Measurements from ENCODE around the gene DLG2.
"Not testable (repeated sequence)": the region's sequence is repeated elsewhere in the genome, so short reads cannot be mapped to it uniquely, and the experiment has no call there.

Gene DLG2

DNA sequence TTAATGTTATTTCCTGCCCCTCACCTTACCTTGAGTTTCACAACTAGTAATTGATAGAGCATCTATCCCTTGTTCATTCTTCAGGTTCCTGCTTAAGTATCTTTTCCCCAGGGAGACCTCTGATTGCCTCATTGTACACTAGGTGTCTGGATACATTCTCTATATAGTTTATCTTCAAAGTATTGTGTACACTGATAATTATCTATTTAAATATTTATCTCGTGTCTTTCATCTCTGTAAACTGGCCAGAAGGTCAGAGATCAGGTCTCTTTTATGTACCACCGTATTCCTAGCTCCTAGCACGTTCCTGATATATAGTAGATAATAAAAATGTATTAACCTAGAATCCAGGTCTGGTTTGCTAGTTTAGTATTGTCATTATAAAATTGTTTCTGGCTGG, 7.6 kb upstream of the DLG2 start:
- no peak for DNase-seq

DNA sequence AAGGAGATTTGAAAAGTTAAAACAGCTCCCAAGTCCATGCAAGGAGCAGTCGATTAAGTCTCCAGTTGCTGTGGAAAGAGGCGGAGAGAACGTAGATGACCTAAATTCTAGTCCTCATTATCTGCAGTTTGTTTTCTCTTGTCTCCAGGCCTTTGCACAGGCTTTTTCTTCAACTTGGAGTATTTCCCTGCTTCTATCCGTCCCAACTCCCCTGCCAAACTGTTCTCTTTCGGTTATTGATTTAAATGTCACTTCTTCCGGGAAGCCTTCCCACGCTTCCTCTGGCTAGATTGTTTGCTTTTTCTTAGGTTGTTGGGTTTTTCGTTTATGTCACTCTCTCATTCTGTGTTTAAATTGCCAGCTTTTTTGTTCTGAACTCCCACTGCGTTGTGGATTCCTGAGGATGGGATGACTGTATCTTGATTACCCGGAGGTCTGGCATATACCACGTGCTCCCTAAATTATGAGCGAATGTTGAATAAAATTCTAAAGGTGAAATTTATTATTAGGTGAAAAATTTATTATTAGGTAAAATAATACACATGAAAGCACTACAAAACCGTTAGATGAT, 1.7 kb upstream of the DLG2 start:
- DNase-seq: no peak

DNA sequence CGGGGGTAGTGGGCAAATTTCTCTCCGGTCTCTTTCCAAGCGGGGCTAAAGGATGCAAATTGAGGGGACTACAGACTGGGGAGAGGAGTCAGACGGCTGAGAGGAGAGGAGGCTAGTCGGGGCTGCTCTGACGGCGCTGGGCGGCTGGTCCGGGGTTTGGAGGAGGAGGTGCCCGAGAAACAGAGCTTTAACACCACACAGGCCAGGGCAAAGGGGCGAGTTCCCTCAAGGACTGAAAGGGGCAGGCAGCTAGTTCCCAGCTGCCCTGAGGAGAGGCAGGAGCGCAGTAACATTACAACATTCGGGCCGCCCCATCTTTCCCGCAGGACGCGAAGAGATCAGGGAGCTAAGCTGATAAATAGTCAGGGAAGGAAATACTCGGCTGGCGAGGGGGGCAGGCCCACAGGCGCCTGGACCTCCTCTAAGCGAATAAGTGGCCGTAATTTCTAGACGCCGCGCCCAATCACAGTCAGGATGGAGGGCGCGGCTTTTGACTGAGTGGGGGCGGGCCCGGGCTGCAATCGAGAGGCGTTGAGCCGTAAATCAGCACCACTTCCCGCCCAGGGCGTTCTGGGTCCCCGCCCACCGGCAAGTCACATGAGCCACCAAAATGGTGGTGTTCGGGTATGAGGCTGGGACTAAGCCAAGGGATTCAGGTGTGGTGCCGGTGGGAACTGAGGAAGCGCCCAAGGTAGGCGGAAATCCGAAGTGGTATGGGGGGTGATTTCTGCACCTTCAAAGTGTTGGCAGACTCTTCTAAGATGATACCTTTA, 1.0 kb upstream of the DLG2 start, which contains the start of gene TMEM126B:
TMEM126B (plus strand) TSS at position 596 of the 773 bp plus-strand sequence; CDS start at position 611, 15 bp downstream.
- DNase-seq: peak; percentile 96

DNA sequence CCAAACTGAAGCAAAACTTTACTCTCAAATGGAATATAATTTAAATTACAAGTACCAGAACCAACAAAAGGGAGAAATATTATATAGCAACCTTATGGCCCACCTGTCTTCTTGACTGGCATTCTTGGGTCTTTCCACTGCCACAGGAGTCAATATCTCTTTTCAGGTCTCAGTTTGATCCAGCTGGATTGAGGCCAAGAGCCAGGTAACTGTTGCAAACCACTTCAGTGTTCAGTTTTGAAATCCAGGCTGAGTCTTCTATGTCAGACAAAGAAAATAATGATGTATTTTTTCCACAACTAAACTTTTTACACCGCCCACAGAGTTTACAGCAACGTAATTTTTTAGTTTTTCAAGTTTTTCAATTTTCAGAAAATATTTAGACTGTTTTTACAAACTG, 648 bp downstream of the DLG2 start:
- no peak for DNase-seq

DNA sequence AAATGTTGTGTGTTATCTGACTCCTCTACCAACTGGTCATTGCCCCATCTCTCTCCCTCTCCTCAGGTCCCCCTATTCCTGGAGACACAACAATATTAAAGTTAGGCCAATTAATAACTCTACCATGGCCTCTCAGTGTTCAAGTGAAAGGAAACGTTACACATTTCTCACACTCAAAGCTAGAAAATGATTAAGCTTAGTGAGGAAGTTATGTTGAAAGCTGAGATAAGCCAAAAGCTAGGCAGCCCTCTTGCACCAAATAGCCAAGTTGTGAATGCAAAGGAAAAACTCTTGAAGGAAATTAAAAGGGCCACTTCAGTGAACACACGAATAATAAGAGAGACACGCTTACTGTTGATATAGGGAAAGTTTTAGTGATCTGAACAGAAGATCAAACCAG, 6.9 kb downstream of the DLG2 start:
- DNase-seq: no peak

DNA sequence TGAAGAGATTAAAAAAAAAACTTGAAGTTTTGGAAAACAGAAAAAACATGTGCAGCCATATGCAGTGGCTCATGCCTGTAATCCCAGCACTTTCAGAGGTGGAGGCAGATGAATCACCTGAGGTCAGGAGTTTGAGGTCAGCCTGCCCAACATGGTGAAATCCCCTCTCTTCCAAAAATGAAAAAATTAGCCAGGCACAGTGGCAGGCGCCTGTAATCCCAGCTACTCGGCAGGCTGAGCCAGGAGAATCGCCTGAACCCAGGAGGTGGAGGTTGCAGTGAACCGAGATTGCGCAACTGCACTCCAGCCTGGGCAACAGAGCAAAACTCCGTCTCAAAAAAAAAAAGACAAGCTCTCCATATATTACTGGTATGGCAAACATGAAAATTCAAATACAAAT, 7.6 kb downstream of the DLG2 start:
- no peak for DNase-seq

DNA sequence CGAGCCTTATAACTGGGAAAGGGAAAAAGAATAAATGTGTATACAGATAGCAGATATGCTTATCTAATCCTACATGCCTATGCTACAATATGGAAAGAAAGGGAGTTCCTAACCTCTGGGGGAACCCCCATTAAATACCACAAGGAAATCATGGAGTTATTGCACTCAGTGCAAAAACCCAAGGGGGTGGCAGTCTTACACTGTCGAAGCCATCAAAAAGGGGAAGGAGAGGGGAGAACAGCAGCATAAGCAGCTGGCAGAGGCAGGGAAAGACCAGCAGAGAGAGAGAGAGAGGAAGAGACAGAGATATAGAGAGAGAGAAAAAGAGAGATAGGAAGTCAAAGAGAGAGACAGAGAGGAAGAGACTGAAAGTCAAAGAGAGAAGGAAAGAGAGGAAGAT, 15.5 kb downstream of the DLG2 start:
- DNase-seq: not testable (repeated sequence)

DNA sequence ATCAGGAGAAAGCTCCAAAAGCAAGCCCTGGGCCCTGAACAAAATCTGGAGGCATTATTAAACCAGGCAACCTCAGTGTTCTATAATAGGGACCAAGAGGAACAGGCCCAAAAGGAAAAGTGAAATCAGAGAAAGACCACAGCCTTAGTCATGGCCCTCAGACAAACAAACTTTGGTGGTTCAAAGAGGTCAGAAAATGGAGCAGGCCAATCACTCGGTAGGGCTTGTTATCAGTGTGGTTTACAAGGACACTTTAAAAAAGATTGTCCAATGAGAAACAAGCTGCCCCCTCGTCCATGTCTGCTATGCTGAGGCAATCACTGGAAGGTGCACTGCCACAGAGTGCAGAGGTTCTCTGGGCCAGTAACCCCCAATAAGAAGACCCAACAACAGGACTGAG, 17.9 kb downstream of the DLG2 start:
- not testable (repeated sequence) for DNase-seq

DNA sequence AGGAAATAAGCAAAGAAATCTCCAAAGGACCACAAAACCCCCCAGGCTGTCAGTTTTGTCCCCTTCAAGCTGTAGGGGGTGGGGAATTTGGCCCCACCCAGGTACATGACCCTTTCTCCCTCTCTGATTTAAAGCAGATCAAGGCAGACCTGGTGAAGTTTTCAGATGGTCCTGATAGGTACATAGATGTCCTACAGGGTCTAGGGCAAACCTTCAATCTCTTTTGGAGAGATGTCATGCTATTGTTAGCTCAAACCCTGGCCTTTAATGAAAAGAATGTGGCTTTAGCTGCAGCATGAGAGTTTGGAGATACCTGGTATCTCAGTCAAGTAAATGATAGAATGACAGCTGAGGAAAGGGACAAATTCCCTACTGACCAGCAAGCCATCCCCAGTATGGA, 18.5 kb downstream of the DLG2 start:
- not testable (repeated sequence) for DNase-seq

DNA sequence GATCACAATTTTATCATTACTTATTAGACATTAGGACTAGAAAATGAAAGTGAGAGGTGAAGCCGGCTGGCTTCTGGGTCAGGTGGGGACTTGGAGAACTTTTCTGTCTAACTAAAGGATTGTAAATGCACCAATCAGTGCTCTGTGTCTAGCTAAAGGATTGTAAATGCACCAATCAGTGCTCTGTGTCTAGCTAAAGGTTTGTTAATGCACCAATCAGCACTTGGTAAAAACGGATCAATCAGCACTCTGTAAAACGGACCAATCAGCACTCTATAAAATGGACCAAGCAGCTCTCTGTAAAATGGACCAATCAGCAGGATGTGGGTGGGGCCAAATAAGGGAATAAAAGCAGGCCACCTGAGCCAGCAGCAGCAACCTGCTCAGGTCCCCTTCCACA, 20.9 kb downstream of the DLG2 start:
- not testable (repeated sequence) for DNase-seq

DNA sequence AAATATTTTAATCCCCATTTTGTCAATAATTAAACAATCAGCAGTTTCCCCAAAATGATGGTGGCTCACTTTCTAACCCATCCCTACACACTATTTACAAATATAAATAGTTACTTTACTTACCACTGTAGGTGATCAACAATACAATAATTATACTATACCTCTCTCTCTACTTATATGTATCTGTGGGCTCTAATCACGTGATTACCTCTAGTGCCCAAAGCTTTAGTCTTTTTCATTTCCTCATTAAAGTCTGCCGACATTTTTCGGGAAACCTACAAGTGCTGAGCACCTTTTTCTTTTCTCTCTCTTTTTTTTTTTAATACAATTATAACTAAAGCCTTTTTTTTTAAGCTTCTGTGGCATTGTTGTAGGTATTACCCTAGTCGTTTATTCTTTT, 23.9 kb downstream of the DLG2 start:
- DNase-seq: no peak

DNA sequence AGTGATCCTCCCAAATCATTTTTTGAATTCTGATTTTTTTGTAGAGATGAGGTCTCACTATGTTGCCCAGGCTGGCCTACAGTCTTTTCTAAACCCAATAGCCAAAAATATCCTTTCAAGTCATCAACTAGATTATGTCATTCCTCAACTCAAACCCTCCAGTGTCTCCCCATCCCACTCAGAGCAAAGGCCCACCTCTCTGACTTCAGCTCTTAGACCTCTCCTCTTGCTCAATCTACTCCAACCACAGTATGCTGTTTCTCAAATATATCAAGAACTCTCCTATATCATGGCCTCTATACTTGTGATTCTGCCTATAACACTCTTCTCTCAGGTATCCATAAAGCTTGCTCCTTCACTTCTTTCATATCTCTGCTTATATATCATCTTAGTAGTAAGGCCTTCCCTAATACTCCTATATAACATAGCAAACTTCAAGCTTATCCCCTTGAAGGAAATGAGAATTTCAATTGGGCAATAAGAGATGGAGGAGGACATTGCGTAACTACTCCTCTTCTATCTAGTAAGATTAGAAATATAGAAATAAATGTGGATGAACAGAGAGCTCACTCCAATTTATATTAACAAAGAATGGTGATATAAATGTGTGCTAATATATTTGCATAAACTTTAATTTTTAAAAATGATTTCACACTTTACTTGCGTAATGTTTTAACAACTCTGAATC, 24.5 kb downstream of the DLG2 start:
- DNase-seq: no peak

DNA sequence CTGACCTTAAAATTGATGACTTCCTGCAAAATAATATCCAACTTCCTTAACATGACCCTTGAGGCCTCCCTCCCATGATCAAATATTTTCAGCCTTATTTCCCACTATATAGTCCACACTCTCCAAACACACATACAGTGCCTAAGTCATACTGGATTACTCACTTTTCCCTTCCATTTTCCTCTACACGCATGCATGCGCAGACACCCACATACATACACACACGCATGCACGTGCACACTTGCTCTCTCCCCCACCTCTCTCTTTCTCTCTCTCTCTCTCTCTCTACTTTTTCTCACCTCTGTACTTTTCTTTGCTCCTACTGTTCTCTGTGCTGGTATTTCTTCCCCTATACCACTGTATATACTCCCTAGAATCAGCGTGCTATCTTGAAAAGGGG, 28.1 kb downstream of the DLG2 start:
- no peak for DNase-seq

DNA sequence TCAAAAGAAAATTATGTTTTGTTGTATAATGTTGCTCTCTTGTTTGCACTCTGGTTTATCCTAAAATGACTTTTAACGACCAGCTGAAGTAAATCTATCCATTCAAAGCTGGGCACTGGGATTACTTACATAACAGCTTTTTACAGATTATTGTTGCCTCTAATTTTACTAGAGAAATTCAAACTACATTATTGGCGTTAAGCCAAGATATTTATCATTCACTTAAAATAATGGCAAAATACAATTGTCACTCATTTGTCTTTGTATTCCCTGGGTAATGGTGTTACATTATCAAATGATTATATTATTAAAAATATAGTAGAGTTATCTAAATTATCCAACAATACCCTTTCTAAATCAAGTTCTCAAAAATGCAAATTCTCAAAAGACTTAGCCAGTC, 30.3 kb downstream of the DLG2 start:
- no peak for DNase-seq

DNA sequence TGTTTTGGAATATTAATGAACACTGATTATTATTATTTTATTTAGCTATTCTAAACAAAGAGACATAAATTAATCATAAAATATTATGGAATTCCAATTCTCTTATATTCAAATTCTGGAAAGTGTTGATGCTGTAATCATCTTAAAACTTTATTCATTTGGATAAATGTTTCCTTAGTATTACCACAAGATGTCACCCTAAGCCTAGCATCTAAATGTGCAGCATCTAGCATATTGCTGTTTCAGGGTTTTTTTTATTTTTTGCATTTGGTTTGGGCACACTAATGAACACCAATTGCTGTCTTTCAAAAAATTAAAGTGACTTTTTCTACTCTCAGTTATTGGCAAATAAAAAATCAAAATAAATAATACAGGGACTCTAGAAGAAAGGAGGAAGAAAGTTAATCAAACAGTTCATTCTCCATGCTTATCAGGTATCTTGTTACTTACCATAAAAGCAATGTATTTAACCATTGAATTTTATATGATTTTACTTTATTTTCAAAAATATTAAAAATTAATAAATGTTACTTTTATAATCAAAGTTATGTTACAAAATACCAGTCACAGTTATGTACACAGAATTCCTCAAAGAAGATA, 31.8 kb downstream of the DLG2 start:
- no peak for DNase-seq

DNA sequence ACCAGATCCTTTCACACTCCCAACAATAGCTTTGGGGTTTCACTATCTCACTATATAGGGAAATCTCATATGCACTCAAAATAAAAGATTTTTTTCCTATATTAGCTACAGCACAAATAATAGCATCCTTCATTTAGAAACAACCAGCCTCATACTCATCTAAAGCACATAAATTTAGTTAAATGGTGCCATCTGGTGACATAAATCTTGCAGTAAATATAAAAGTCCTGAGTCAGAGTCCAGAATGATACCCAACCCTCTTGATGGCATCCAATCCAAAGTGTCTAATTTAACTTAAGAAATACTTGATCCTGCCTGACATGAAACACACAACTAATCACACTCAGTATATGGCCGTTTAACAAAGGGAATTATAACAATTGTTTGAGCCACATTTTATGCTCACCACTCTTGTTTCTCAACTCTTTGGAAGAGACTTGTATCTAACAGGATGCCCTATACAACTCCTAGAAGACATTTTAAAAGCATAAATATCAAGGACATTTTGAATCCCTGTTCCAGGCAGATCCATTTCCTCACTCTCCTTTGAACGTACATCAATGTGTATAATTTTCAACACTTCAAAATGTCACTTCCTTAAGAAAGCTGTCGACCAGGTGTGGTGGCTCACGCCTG, 36.2 kb downstream of the DLG2 start:
- no peak for DNase-seq

DNA sequence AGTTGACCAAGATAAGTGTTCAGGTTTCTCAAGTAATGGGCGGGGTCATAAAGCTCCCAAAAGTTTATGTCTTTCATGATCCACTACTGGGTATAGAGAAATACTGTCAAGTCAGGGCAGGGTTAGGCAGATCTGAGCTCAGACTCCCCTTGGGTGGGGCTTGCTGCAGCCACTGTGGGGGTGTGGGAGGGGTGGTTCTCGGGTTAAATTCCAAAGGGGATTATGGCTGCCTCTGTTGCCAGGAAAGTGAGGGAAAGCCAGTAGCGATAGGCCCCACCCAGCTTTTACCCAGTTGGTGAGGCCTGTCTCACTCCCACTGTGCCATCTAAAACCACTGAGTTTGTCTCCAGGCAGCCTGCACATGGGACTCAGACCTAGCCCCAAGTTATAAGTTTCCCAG, 37.8 kb downstream of the DLG2 start:
- no peak for DNase-seq

DNA sequence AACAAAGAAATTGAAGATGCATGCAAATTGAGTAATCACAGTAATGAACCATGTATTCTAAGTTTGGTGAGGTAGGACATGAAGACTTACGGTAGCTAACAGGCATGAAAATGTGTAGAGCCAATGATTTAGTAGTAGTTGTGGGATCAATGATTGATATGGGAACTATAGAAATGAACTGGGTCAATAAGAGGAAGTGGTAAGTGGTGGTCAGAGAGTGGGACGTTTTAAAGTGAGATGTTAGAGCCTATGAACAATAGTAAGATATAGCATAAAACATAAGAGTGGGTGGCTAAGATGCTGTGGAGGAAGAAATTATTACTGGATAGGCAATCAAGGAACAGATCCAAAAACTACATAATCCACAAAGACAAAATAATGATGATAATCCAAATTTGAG, 45.0 kb downstream of the DLG2 start:
- no peak for DNase-seq

DNA sequence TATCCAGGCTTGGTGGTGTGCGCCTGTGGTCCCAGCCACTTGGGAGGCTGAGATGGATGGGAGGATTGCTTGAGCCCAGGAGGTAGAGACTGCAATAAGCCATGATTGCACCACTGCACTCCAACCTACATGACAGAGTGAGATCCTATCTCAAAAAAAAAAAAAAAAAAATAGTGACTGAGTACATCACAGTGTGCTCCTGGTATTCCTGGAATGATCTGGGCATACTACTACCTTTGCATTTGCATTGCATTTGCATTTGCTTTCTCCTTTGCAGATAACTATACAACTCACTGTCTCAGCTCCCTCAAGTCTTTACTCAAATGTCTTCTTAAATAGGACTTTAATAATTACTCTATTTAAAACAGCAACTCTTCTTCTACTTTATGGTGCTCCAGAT, 51.8 kb downstream of the DLG2 start:
- DNase-seq: no peak

DNA sequence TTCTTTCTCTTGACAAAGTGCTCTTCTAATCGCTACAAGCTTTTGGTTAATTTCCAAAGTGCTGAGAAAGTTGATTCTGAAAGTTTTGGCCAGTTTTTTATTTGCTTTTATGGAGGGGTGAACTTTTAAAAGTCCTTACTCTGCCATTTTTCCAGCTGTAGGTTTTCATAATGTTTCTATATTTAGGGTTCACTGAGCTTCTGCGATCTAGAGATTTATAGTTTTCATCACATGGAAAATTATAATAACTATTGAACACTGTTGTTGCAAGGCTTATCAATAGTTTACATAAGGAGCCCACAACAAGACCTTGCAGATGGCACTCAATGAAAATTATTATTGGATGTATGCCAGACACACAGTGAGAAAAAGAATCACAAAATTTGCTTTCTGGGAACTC, 55.1 kb downstream of the DLG2 start:
- DNase-seq: no peak

DNA sequence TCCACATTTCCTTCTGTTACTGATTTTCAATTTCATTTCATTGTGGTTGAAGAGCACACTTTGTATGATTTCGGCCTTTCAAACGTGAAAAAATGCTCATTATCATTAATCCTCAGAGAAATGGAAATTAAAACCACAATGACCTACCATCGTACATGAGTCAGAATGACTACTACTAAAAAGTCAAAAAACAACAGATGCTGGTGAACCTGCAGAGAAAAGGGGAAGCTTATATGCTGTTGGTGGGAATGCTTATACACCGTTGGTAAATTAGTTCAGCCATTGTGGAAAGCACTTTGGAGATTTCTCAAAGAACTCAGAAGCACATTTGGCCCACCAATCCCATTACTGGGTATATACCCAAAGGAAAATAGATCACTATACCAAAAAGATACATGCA, 57.6 kb downstream of the DLG2 start:
- DNase-seq: no peak

DNA sequence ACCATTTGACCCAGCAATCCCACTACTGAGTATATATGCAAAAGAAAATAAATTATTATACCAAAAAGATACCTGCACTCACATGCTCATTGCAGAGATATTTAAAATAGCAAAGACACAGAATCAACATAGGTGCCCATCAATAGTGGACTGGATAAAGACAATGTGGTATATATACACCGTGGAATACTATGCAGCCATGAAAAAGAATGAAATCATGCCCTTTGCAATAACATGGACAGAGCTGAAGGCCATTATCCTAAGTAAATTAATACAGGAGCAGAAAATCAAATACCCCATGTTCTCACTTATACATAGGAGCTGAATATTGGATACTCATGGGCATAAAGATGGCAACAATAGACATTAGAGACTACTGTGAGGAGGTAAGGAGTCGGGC, 68.7 kb downstream of the DLG2 start:
- DNase-seq: no peak

DNA sequence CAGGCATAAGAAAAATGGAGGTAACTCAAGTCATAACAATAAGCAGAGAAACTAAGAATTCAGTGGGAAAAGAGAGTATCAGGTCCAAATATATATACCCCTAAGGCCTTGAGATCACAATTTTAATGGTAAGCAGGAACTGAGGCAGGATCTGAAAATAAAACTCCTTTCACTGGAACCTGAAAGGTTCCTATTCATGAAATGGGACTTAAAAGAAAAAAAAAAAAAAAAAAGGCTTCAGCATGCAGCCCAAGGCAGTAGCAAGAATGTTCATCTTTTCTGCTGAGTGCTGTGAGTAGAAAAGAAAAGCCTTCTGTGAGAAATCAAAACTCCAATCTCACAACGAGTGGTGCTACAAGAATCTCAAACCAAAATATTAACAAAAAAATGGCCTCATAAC, 75.3 kb downstream of the DLG2 start:
- DNase-seq: no peak

Data from effector CD4-positive, alpha-beta T cell (primary cell).